Heart right ventricle (tissue), 16 donors: ENCODE results near the gene AGBL4. TPM values are rescaled to one million over a fixed set of nuclear protein-coding genes. Genes with fewer than 3 reads are reported as not detected.

ENCODE experiments used
- ATAC-seq, 8 donors: fragments of 200-7000 bp; cut with Tn5 transposase; one replicate each; pipeline ENCODE4 v1.9.1; 2020; ENCODE audit warnings: mild to moderate bottlenecking in 8 of 8, moderate library complexity in 8 of 8, moderate number of reproducible peaks in 1 of 8
- DNase-seq, 2 donors: peaks; one replicate each; pipeline ENCODE4 v3.0.0-alpha.2; 2020
- H3K27ac ChIP-seq, 10 donors: fragments of 200-600 bp; sonication (generic) in 2 of 10; one replicate each; pipeline versions ENCODE4 v1.5.0 to v1.8.0; 2020 to 2022; ENCODE audit warnings: mild to moderate bottlenecking in 3 of 10
- H3K27me3 ChIP-seq, 7 donors: fragments of 200-600 bp; one replicate each; pipeline ENCODE4 v1.8.0; 2021 to 2022; ENCODE audit warnings: mild to moderate bottlenecking in 2 of 7
- H3K36me3 ChIP-seq, 9 donors: fragments of 200-600 bp; sonication (generic) in 1 of 9; one replicate each; pipeline versions ENCODE4 v1.5.0 to v1.8.0; 2020 to 2022; ENCODE audit warnings: mild to moderate bottlenecking in 2 of 9
- H3K4me1 ChIP-seq, 9 donors: fragments of 200-600 bp; sonication (generic) in 1 of 9; one replicate each; pipeline versions ENCODE4 v1.5.0 to v1.8.0; 2020 to 2022; ENCODE audit warnings: mild to moderate bottlenecking in 4 of 9
- H3K4me3 ChIP-seq, 10 donors: fragments of 200-600 bp; sonication (generic) in 2 of 10; one replicate each; pipeline versions ENCODE4 v1.5.0 to v1.8.0; 2020 to 2022; ENCODE audit warnings: mild to moderate bottlenecking in 7 of 10, moderate library complexity in 2 of 10
- H3K9me3 ChIP-seq, 11 donors: fragments of 200-600 bp in 10 of 11; sonication (generic) in 2 of 11; one replicate each; pipeline versions ENCODE4 v1.5.0 to v1.8.0; 2013 to 2022; ENCODE audit warnings: mild to moderate bottlenecking in 2 of 11, control low read depth in 1 of 11, moderate library complexity in 1 of 11
- WGBS, 2 donors: extraction: QIAGEN DNeasy Blood & Tissue Kit; methylation state at CpG; one replicate each; pipeline ENCODE4 v1.1.7; 2013; ENCODE audit warnings: inconsistent platforms in 1 of 2; 5-methylcytosine and 5-hydroxymethylcytosine counted together
- intact Hi-C, 10 donors: fragments of 100-400 bp; cut with DNase I; formaldehyde crosslinking; loops; one replicate each; pipeline versions ENCODE4 v1.11.1 to v1.14.2; 2022
- polyA plus RNA-seq, 2 donors: library from polyadenylated mRNA; stranded (reverse); fragments of 200-250 nt; gene quantifications; one replicate each; pipeline ENCODE4 v1.2.3, GENCODE V29; 2013
- total RNA-seq, 10 donors: library from RNA; stranded (reverse); fragmentation: NEBNext Ultra II Directional in 3 of 10; extraction: Animal tissue kit (Norgen Biotek cat#: 25700) in 3 of 10; gene quantifications; one replicate each; pipeline versions ENCODE4 v1.2.1 to v1.2.4, GENCODE V29; 2021 to 2023
- TF ChIP-seq, protein P1 (sequence below), 9 donors: fragments of 200-600 bp; sonication (generic) in 2 of 9; IDR thresholded peaks; one replicate each; pipeline versions ENCODE4 v1.5.0 to v1.8.0; 2021 to 2022; ENCODE audit warnings: antibody characterized with exemption in 9 of 9, mild to moderate bottlenecking in 5 of 9, moderate library complexity in 1 of 9
- donor health status: Arrhythmogenic right ventricular cardiomyopathy.
- donor health status: ischemic (EF 13 %, LVEDD 7.1; RV severe dilation, severe dysfunction).
- donor health status: healthy with polysubstance abuse.
- donor health status: DM: no; HTN: yes; CAD: no.
- donor health status: DM: no; HTN: no; CAD: no.
- donor health status: ischemic (EF 25% LVEDD 6.9; RV normal size, moderate dysfunction).
- donor health status: ischemic (EF 25% LVEDD 5.7; RV mildly dilated, moderate dysfunction).
- donor health status: healthy.
- donor health status: DM: yes; HTN: yes; CAD: no.
- donor health status: Ischemic cardiomyopathy.
- donor health status: ischemic (EF 35%, LVEDD 5.7; RV mildly dilated, moderate dysfunction).
- donor health status: nonischemic (EF 11% LVEDD 7.7; RV severe dilation, severe dysfunction).
- donor health status: DM: yes; HTN: yes; CAD: no.
- donor health status: PGD.
- donor health status: ischemic (EF 29% LVEDD 5.4; RV normal size, mild dysfunction).
- donor health status: nonischemic (EF 23%, LVEDD 6.1; RV moderate dilation, normal function).

AGBL4 gene
- total and polyA plus RNA-seq, 12 donors: 0.04 to 0.93 (median 0.46) TPM; not detected in 2

DNA sequence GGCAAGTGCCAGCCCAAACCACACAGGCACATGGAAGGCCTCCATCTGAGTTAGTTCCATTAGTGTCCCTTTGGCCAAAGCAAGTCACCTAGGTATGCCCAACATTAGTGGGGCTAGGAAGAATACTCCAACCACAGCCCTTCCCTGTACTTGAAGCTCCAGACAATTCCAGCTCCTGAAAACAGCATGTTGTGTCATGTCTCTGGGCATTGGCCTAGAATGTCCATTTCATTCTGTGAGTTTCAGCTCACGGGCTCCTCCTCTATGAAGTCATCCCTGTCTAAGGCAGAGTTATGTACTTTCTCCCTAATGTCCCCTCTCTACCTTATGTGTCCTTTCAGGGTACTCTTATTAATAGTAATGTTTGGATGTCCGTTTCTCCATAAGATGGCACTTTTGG is 1455.3 kb downstream of the AGBL4 start:
- 77 to 92% methylated on average over 2 of the region's 2 CpGs for WGBS, 2 donors
- Histone ChIP-seq H3K4me1 (peaks cover 0 to 3% (median 0%) of the 10 kb centered on the region in 9 donors), H3K27me3 (peaks cover 0 to 7% (median 0%) of the 10 kb centered on the region in 7 donors), H3K9me3 (no peaks in the 10 kb centered on the region), H3K36me3 (no peaks in the 10 kb centered on the region), H3K4me3 (no peak overlapping the region), H3K27ac (no peak overlapping the region)
- ATAC-seq: no peak
- no peak for DNase-seq
- TF ChIP-seq, protein P1, sequence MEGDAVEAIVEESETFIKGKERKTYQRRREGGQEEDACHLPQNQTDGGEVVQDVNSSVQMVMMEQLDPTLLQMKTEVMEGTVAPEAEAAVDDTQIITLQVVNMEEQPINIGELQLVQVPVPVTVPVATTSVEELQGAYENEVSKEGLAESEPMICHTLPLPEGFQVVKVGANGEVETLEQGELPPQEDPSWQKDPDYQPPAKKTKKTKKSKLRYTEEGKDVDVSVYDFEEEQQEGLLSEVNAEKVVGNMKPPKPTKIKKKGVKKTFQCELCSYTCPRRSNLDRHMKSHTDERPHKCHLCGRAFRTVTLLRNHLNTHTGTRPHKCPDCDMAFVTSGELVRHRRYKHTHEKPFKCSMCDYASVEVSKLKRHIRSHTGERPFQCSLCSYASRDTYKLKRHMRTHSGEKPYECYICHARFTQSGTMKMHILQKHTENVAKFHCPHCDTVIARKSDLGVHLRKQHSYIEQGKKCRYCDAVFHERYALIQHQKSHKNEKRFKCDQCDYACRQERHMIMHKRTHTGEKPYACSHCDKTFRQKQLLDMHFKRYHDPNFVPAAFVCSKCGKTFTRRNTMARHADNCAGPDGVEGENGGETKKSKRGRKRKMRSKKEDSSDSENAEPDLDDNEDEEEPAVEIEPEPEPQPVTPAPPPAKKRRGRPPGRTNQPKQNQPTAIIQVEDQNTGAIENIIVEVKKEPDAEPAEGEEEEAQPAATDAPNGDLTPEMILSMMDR (IDR thresholded peaks at IDR 0.05): no peak
- intact Hi-C loops: no loop called here

DNA sequence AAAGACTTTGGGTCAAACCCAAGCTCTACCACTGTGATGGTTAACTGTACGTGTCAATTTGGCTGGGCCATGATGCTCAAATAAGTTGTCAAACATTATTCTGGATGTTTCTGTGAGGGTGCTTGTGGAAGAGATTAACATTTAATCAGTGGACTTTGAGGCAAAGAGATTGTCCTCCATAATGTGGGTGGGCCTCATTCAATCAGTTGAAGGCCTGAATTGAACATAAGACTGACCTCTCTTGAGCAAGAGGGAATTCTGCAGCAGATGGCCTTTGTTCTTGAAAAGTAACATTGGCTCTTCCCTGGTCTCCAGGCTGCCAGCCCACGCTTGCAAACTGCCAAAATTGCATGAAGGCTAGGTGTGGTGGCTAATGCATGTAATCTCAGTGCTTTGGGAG is 1457.3 kb downstream of the AGBL4 start:
- TF ChIP-seq, protein P1 (IDR thresholded peaks at IDR 0.05): no peak
- DNase-seq (no peak), ATAC-seq (no peak)
- H3K9me3 ChIP-seq: no peaks in the 10 kb centered on the region
- no peaks in the 10 kb centered on the region for H3K36me3 ChIP-seq
- H3K4me1 ChIP-seq: peaks cover 0 to 3% (median 0%) of the 10 kb centered on the region in 9 donors
- H3K27ac ChIP-seq: no peak overlapping the region
- 89 to 91% methylated on average over 2 of the region's 2 CpGs for WGBS, 2 donors
- intact Hi-C loops: no loop called here
- H3K27me3 ChIP-seq: peaks cover 0 to 6% (median 0%) of the 10 kb centered on the region in 7 donors
- H3K4me3 ChIP-seq: no peak overlapping the region

DNA sequence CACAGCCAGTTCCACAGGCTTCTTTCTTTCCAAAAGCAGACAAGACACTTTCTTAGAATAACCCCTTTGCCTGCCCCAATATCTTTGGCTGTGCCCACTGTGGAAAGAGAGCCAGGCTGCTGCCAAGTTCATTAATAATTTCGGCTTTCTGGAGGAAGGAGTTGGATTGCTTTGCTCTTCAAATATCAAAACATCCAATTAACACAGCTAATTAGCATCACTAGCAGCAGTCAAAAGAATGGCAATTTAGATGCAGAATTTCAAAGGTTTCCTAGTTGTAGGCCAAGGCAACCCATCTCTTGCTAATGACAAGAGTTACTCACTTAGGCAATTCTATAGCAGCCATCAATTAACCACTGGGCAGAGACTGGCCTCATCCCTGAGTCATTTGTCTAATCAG is 1460.7 kb downstream of the AGBL4 start:
- intact Hi-C loops: no loop called here
- Histone ChIP-seq H3K9me3 (no peaks in the 10 kb centered on the region), H3K4me3 (no peak overlapping the region), H3K27ac (no peak overlapping the region), H3K27me3 (peaks cover 0 to 24% (median 5%) of the 10 kb centered on the region in 7 donors), H3K36me3 (no peaks in the 10 kb centered on the region), H3K4me1 (no peaks in the 10 kb centered on the region)
- WGBS, 2 donors: 77 to 100% methylated on average over 1 of the region's 1 CpG
- ATAC-seq (no peak), DNase-seq (no peak)
- TF ChIP-seq, protein P1 (IDR thresholded peaks at IDR 0.05): no peak

DNA sequence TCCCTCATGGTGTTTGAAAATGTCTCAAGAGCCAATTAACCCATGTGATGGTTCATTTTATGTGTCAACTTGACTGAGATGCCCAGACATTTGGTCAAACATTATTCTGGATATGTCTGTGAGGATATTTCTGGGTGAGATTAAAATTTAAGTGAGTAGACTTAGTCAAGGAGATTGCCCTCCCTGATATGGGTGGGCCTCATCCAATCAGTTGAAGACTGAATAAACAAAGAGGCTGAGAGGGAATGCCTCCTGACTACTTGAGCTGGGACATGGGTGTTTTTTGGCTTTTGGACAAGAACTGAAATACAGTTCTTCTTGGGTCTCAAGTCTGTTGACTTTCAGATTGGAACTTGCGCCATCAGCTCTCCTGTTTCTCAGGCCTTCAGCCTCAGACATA is 1462.3 kb downstream of the AGBL4 start:
- H3K4me1 ChIP-seq: no peaks in the 10 kb centered on the region
- 95 to 100% methylated on average over 1 of the region's 1 CpG for WGBS, 2 donors
- TF ChIP-seq, protein P1 (IDR thresholded peaks at IDR 0.05): no peak
- no peak overlapping the region for H3K27ac ChIP-seq
- no peaks in the 10 kb centered on the region for H3K36me3 ChIP-seq
- ATAC-seq: no peak
- H3K9me3 ChIP-seq: no peaks in the 10 kb centered on the region
- no peak overlapping the region for H3K4me3 ChIP-seq
- DNase-seq: no peak
- intact Hi-C loops: no loop called here
- peaks cover 0 to 24% (median 5%) of the 10 kb centered on the region in 7 donors for H3K27me3 ChIP-seq
